ENCODE results near the gene QRFP. TPM values are rescaled to one million over a fixed set of nuclear protein-coding genes. Genes with fewer than 3 reads are reported as not detected.

The QRFP gene
- polyA plus RNA-seq, 1 donor (not counting 4 experiments of a cell fraction or from before 2014, with no cell fraction given): not detected

DNA sequence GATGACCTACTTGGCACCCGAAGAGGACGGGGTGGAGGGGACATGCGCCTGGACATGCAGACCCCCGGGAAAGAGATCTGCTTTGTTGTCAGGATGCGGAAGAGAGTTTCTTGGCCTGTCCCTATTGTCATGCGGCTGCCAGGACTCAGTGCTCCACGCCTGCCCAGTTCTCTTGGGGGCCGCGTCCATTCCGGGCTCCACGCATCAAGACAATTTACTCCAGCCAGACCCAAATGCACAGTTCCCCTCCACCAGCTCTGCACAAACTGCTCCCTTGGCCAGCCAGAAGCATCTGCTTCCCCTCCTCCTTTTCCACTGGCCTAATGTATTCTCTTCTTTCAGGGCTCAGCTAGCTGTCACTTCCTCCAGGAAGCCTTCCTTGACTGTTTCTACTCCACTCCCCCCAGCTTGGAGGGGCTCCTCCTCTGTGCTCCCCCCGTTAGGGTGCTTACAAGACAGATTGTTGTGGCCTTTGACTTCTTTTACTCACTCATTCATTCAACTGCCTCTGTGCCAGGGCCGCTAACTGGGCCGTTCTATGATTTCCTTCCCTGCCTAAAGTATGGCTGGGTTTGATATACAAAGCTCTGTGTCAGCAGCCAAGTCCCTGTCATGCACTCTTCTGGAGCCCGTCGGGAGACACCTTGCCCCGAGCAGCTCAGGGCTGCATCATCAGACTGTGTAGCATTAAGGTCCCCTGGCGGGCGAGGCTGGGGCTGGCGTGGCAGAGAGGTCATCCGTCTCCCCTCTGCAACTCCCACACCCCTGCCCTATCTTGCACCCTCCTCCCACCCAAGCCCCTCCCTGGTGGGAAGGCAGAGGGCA, 35.9 kb upstream of the QRFP start:
- Histone ChIP-seq H3K9me3 (ENCODE audit: control insufficient read depth, low read depth, low read length) (no peaks in the 10 kb centered on the region), H3K4me2 (ENCODE audit: control insufficient read depth, extremely low read depth, insufficient read depth, low read depth, low read length) (peak overlapping the region; percentile 71), H3K4me3 (ENCODE audit: control insufficient read depth in 2 of 3, extremely low read depth in 1 of 3, insufficient read depth in 2 of 3, low read depth in 1 of 3, low read length in 3 of 3) (peak overlapping the region in 2 of 3 experiments; percentile 27 to 40), H3K79me2 (ENCODE audit: control insufficient read depth, insufficient read depth, low read length) (no peaks in the 10 kb centered on the region), H3K4me1 (ENCODE audit: control insufficient read depth, extremely low read depth, insufficient read depth, low read length) (peaks cover 55% of the 10 kb centered on the region), H3K27me3 (ENCODE audit: control insufficient read depth, extremely low read depth, insufficient read depth, low read length) (peaks cover 33% of the 10 kb centered on the region), H4K20me1 (ENCODE audit: control insufficient read depth, extremely low read depth, insufficient read depth, low read length) (no peaks in the 10 kb centered on the region), H3K36me3 (ENCODE audit: control insufficient read depth in 2 of 2, extremely low read depth in 1 of 2, insufficient read depth in 2 of 2, low read length in 2 of 2) (no peaks in the 10 kb centered on the region), H3K27ac (ENCODE audit: control insufficient read depth, insufficient read depth, low read length) (no peak overlapping the region), H3K9me1 (ENCODE audit: control insufficient read depth, extremely low read depth, insufficient read depth, low read length) (no peaks in the 10 kb centered on the region), H2AFZ (ENCODE audit: control insufficient read depth, low read length) (no peak overlapping the region), H3K9ac (ENCODE audit: control insufficient read depth, extremely low read depth, insufficient read depth, low read length) (peak overlapping the region; percentile 9)
- no peak for DNase-seq (ENCODE audit: low read depth, low spot score)
- TF ChIP-seq EZH2 (IDR thresholded peaks at IDR 0.05; ENCODE audit: low read length) (no peak), CTCF (optimal IDR thresholded peaks at IDR 0.05 in 1 of 3, IDR thresholded peaks at IDR 0.05 in 1 of 3, conservative IDR thresholded peaks at IDR 0.05 in 1 of 3; ENCODE audit: extremely low read depth in 1 of 3, insufficient read depth in 2 of 3, low read length in 3 of 3) (peak in 1 of 3 experiments; percentile 17)
- dilution Hi-C loops (cut with MboI; ENCODE audit: extremely low pct_ligation_motif_present, low sequenced_read_pairs): no loop called here
- FAIRE-seq: no peak

- TF ChIP-seq EZH2 (IDR thresholded peaks at IDR 0.05; ENCODE audit: low read length): no peak
- TF ChIP-seq CTCF (optimal IDR thresholded peaks at IDR 0.05 in 1 of 3, IDR thresholded peaks at IDR 0.05 in 1 of 3, conservative IDR thresholded peaks at IDR 0.05 in 1 of 3; ENCODE audit: extremely low read depth in 1 of 3, insufficient read depth in 2 of 3, low read length in 3 of 3): no peak
- FAIRE-seq (no peak), DNase-seq (ENCODE audit: low read depth, low spot score) (no peak)
- peaks cover 32% of the 10 kb centered on the region for H3K27me3 ChIP-seq (ENCODE audit: control insufficient read depth, extremely low read depth, insufficient read depth, low read length)
- no peaks in the 10 kb centered on the region for H3K9me1 ChIP-seq (ENCODE audit: control insufficient read depth, extremely low read depth, insufficient read depth, low read length)
- no peak overlapping the region for H2AFZ ChIP-seq (ENCODE audit: control insufficient read depth, low read length)
- no peaks in the 10 kb centered on the region for H3K9me3 ChIP-seq (ENCODE audit: control insufficient read depth, low read depth, low read length)
- H4K20me1 ChIP-seq (ENCODE audit: control insufficient read depth, extremely low read depth, insufficient read depth, low read length): no peaks in the 10 kb centered on the region
- no peaks in the 10 kb centered on the region for H3K79me2 ChIP-seq (ENCODE audit: control insufficient read depth, insufficient read depth, low read length)
- H3K36me3 ChIP-seq (ENCODE audit: control insufficient read depth in 2 of 2, extremely low read depth in 1 of 2, insufficient read depth in 2 of 2, low read length in 2 of 2): no peaks in the 10 kb centered on the region
- dilution Hi-C loops (cut with MboI; ENCODE audit: extremely low pct_ligation_motif_present, low sequenced_read_pairs): no loop called here
- H3K4me3 ChIP-seq (ENCODE audit: control insufficient read depth in 2 of 3, extremely low read depth in 1 of 3, insufficient read depth in 2 of 3, low read depth in 1 of 3, low read length in 3 of 3): no peak overlapping the region
- no peak overlapping the region for H3K27ac ChIP-seq (ENCODE audit: control insufficient read depth, insufficient read depth, low read length)
- peaks cover 50% of the 10 kb centered on the region for H3K4me1 ChIP-seq (ENCODE audit: control insufficient read depth, extremely low read depth, insufficient read depth, low read length)
- H3K9ac ChIP-seq (ENCODE audit: control insufficient read depth, extremely low read depth, insufficient read depth, low read length): peak overlapping the region; percentile 37
- peak overlapping the region; percentile 27 for H3K4me2 ChIP-seq (ENCODE audit: control insufficient read depth, extremely low read depth, insufficient read depth, low read depth, low read length)
Measured at GRCh38 chr9:130931508-130932254, 35.1 kb upstream of the QRFP start.
